ENCODE measurements around the gene GKAP1. TPM values are rescaled to one million over a fixed set of nuclear protein-coding genes. Genes with fewer than 3 reads are reported as not detected.

Gene GKAP1
- total RNA-seq, 1 donor from 2014 or later, result 22.9 TPM

GRCh38 chr9:83698976-83699585 is 118.5 kb downstream of the GKAP1 start:
- Mint-ChIP-seq H3K9me3 (ENCODE audit: low read depth) (no peaks in the 10 kb centered on the region), H3K27me3 (no peaks in the 10 kb centered on the region), H3K4me1 (ENCODE audit: low read depth) (peaks cover 7% of the 10 kb centered on the region), H3K36me3 (ENCODE audit: insufficient read depth) (no peaks in the 10 kb centered on the region), H3K4me3 (ENCODE audit: low read depth) (no peak overlapping the region), H3K27ac (peak overlapping the region; percentile 31)
- TF ChIP-seq CTCF (IDR thresholded peaks at IDR 0.05; ENCODE audit: unreplicated experiment), result no peak
- DNase-seq (ENCODE audit: low spot score, unreplicated experiment), result no peak

- H3K27me3 Mint-ChIP-seq, result no peaks in the 10 kb centered on the region
- peaks cover 7% of the 10 kb centered on the region for H3K4me1 Mint-ChIP-seq (ENCODE audit: low read depth)
- H3K9me3 Mint-ChIP-seq (ENCODE audit: low read depth), result no peaks in the 10 kb centered on the region
- no peak for TF ChIP-seq CTCF (IDR thresholded peaks at IDR 0.05; ENCODE audit: unreplicated experiment)
- H3K27ac Mint-ChIP-seq, result no peak overlapping the region
- H3K4me3 Mint-ChIP-seq (ENCODE audit: low read depth), result no peak overlapping the region
- no peak for DNase-seq (ENCODE audit: low spot score, unreplicated experiment)
- H3K36me3 Mint-ChIP-seq (ENCODE audit: insufficient read depth), result no peaks in the 10 kb centered on the region
Observed at GRCh38 chr9:83691492-83691891, 126.1 kb downstream of the GKAP1 start.

Other genes starting within 250 kb of the GKAP1 start
- 3.8 and 4.5 TPM in 2 replicates for gene IDNK, start 194.6 kb downstream of the GKAP1 start, total RNA-seq
- gene UBQLN1, start 109.8 kb downstream of the GKAP1 start, total RNA-seq, result 103 and 108 TPM in 2 replicates
- gene KIF27, start 103.7 kb upstream of the GKAP1 start, total RNA-seq, result 22.5 and 24.6 TPM in 2 replicates
- gene HNRNPK, start 162.4 kb upstream of the GKAP1 start, total RNA-seq, result 716 and 720 TPM in 2 replicates
- gene RMI1, start 163.0 kb upstream of the GKAP1 start, total RNA-seq, result 17.0 and 19.0 TPM in 2 replicates